Stimulated activated naive B cell treated with anti-CD40 and anti-IgM and Interleukin-4, amounts not matched to agents 10 μg/mL and 1 μg/mL and 100 μg/mL, for 72 hours (primary cell): ENCODE results near the gene ARHGEF40.
"Not testable (repeated sequence)": the region's sequence is repeated elsewhere in the genome, so short reads cannot be mapped to it uniquely, and the experiment has no call there.

Experiments
- ATAC-seq, 2 donors: fragments of 150-1000 bp; cut with Tn5 transposase; replicated peaks; 2 replicates each; pipeline ENCODE4 v1.10.0; 2021; ENCODE audit warnings: moderate library complexity in 1 of 2
- DNase-seq: peaks from one replicate; pipeline ENCODE4 v3.0.0; 2021
- H3K27ac Mint-ChIP-seq: one replicate; pipeline ENCODE4 v1.8.0; 2022; ENCODE audit warnings: mild to moderate bottlenecking, mixed read lengths
- H3K27me3 Mint-ChIP-seq, 2 donors: one replicate each; pipeline ENCODE4 v1.8.0; 2022; ENCODE audit warnings: mixed read lengths in 2 of 2
- H3K36me3 Mint-ChIP-seq, 2 donors: one replicate each; pipeline ENCODE4 v1.8.0; 2022; ENCODE audit warnings: mixed read lengths in 2 of 2, mild to moderate bottlenecking in 1 of 2
- H3K4me1 Mint-ChIP-seq, 2 donors: one replicate each; pipeline ENCODE4 v1.8.0; 2022; ENCODE audit warnings: mixed read lengths in 2 of 2, mild to moderate bottlenecking in 1 of 2
- H3K4me3 Mint-ChIP-seq, 2 donors: one replicate each; pipeline ENCODE4 v1.8.0; 2022; ENCODE audit warnings: mild to moderate bottlenecking in 2 of 2, mixed read lengths in 2 of 2, moderate library complexity in 1 of 2
- H3K9me3 Mint-ChIP-seq, 2 donors: one replicate each; pipeline ENCODE4 v1.8.0; 2022; ENCODE audit warnings: mixed read lengths in 2 of 2, mild to moderate bottlenecking in 1 of 2

ARHGEF40 gene

DNA sequence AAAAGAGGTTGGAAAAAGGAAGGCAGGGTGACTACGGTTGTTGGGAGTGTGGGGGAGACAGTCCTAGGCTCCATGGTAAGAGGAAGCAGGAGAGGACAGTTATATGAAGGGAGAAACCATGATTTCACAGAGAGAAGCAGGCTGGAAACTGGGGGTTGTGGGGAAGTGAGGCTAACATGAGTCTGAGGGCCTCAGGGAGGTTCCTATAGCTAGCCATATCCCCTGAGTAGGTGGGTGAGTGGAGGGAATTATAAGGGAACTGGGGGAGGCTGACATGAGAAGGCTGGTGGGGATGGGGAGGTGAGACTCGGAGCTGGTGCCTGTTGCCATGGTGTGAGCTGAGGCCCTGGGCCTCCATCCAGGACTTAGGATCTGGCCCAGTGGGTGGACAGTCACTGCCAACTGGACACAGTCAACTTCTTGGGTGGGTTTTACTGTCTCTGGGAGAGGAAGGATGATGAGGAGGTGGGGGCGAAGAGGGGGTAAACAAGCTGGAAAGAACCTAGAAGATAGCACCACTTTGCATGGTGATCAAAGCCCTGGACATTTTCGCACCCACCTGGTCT is 36.9 kb upstream of the ARHGEF40 start:
- Mint-ChIP-seq H3K36me3 (no peaks in the 10 kb centered on the region), H3K27me3 (peaks cover 28% of the 10 kb centered on the region in 2 donors), H3K4me3 (no peak overlapping the region), H3K4me1 (no peaks in the 10 kb centered on the region), H3K27ac (no peak overlapping the region), H3K9me3 (no peaks in the 10 kb centered on the region)
- DNase-seq: no peak
- ATAC-seq: no peak

- H3K4me1 Mint-ChIP-seq: no peaks in the 10 kb centered on the region
- H3K27ac Mint-ChIP-seq: no peak within 1 kb of the TSS
- no peaks in the 10 kb centered on the region for H3K36me3 Mint-ChIP-seq
- no peak for DNase-seq
- no peak within 1 kb of the TSS for H3K4me3 Mint-ChIP-seq
- no peaks in the 10 kb centered on the region for H3K9me3 Mint-ChIP-seq
- H3K27me3 Mint-ChIP-seq: peaks cover 28 to 30% of the 10 kb centered on the region in 2 donors
- ATAC-seq: no peak
Observed at GRCh38 chr14:21034707-21035106, 35.4 kb upstream of the ARHGEF40 start, which contains the start of gene RNASE13. Gene RNASE13, minus strand, starts transcription at chr14:21034807. Its CDS starts 519 bp downstream, at chr14:21034288.

DNA sequence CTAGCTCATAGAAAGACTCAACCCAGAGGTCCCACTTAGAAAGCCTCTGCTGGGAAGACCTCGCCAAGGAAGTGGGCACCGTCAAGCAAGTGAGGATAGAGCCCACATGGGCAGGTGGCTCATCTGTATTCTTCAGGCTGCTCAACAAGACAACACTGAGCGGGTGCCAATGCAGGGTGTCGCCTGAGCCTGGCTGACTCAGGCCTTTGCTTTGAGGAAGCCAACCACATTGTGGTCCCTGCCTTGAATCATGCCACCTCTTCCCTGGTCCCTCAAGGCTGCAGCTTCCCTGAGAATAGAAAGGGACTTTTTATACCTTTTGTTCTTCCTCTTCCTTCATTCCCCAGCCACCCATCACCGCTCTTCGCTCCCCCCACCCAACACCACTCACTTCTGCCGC is 33.4 kb upstream of the ARHGEF40 start:
- Mint-ChIP-seq H3K4me3 (no peak overlapping the region), H3K27ac (no peak overlapping the region), H3K36me3 (no peaks in the 10 kb centered on the region), H3K4me1 (no peaks in the 10 kb centered on the region), H3K9me3 (no peaks in the 10 kb centered on the region), H3K27me3 (peaks cover 30 to 32% of the 10 kb centered on the region in 2 donors)
- ATAC-seq: no peak
- no peak for DNase-seq

DNA sequence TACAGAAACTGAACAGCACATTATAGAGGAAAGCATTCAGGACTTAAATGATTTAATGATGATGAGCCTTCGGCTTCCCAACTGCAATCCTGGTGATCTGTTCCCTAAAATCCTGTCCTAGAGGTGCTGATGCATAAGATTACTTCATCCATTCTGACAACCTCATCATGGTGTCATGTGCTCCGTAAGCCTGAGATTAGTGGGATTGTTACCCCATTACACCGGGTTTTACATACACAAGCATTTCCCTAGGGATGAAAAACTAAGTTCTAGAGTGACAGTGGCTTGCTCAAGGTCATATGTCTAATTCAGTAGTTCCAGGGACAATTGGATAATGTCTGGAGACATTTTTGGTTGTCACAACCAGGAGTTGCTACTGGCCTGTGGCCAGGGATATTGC is 32.9 kb upstream of the ARHGEF40 start:
- ATAC-seq (no peak), DNase-seq (no peak)
- Mint-ChIP-seq H3K36me3 (no peaks in the 10 kb centered on the region), H3K4me3 (no peak overlapping the region), H3K27ac (no peak overlapping the region), H3K9me3 (no peaks in the 10 kb centered on the region), H3K27me3 (peaks cover 32 to 35% of the 10 kb centered on the region in 2 donors), H3K4me1 (no peaks in the 10 kb centered on the region)

GRCh38 chr14:21038441-21039422 is 31.4 kb upstream of the ARHGEF40 start:
- ATAC-seq: no peak
- no peaks in the 10 kb centered on the region for H3K9me3 Mint-ChIP-seq
- no peak for DNase-seq
- H3K27ac Mint-ChIP-seq: no peak overlapping the region
- no peaks in the 10 kb centered on the region for H3K4me1 Mint-ChIP-seq
- H3K36me3 Mint-ChIP-seq: no peaks in the 10 kb centered on the region
- H3K27me3 Mint-ChIP-seq: peaks cover 34 to 37% of the 10 kb centered on the region in 2 donors
- H3K4me3 Mint-ChIP-seq: no peak overlapping the region

GRCh38 chr14:21039585-21040369 is 30.3 kb upstream of the ARHGEF40 start:
- Mint-ChIP-seq H3K27me3 (peaks cover 40 to 44% of the 10 kb centered on the region in 2 donors), H3K4me1 (no peaks in the 10 kb centered on the region), H3K36me3 (no peaks in the 10 kb centered on the region), H3K27ac (no peak overlapping the region), H3K4me3 (no peak overlapping the region), H3K9me3 (no peaks in the 10 kb centered on the region)
- peak; percentile 72 to 76 for ATAC-seq
- DNase-seq: peak; percentile 3

DNA sequence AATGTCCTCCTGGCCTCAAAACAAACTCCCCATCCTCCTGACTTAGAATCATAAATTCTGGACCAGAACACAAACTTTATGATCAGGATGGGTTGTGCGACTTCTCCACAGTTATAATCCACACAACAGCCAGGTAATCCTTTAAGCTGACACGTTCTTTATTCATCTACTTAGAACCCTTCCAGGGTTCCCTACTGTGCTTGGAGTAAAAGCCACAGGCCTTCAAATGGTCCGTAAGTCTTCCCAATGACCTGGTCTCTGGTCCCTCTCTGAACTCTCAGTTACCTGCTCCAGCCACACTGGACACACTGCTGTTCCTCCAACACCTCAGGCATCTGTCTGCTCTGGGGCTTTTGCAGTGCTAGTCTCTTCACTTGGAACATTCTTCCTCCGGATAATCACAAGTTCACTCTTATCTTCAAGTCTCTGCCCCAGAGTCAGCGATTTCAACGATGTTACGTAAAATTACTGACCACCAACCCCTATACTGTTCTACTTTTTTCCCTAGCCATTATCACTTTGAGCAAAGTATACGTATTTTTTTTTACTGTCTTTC is 29.7 kb upstream of the ARHGEF40 start:
- ATAC-seq (no peak), DNase-seq (no peak)
- H3K9me3 Mint-ChIP-seq: no peaks in the 10 kb centered on the region
- H3K4me1 Mint-ChIP-seq: no peaks in the 10 kb centered on the region
- no peak overlapping the region for H3K4me3 Mint-ChIP-seq
- peaks cover 43 to 45% of the 10 kb centered on the region in 2 donors for H3K27me3 Mint-ChIP-seq
- H3K36me3 Mint-ChIP-seq: no peaks in the 10 kb centered on the region
- no peak overlapping the region for H3K27ac Mint-ChIP-seq

GRCh38 chr14:21040941-21041340 is 29.2 kb upstream of the ARHGEF40 start:
- H3K4me3 Mint-ChIP-seq, H3K9me3 Mint-ChIP-seq, DNase-seq, H3K27ac Mint-ChIP-seq, ATAC-seq, H3K4me1 Mint-ChIP-seq, H3K36me3 Mint-ChIP-seq: not testable (repeated sequence)
- peaks cover 43 to 44% of the 10 kb centered on the region in 2 donors for H3K27me3 Mint-ChIP-seq

- ATAC-seq (no peak), DNase-seq (no peak)
- H3K27ac Mint-ChIP-seq: peak within 1 kb of the TSS; percentile 10
- H3K4me3 Mint-ChIP-seq: no peak within 1 kb of the TSS
- no peaks in the 10 kb centered on the region for H3K9me3 Mint-ChIP-seq
- no peaks in the 10 kb centered on the region for H3K4me1 Mint-ChIP-seq
- H3K36me3 Mint-ChIP-seq: no peaks in the 10 kb centered on the region
- peaks cover 38 to 40% of the 10 kb centered on the region in 2 donors for H3K27me3 Mint-ChIP-seq
Observed at GRCh38 chr14:21041676-21042433, 28.2 kb upstream of the ARHGEF40 start, which contains the start of gene RNASE7. Gene RNASE7, plus strand, starts transcription at chr14:21042362. Its CDS starts 631 bp downstream, at chr14:21042993.

- Mint-ChIP-seq H3K4me3 (no peak overlapping the region), H3K27ac (no peak overlapping the region), H3K36me3 (no peaks in the 10 kb centered on the region), H3K27me3 (peaks cover 32 to 42% of the 10 kb centered on the region in 2 donors), H3K4me1 (no peaks in the 10 kb centered on the region), H3K9me3 (no peaks in the 10 kb centered on the region)
- DNase-seq (no peak), ATAC-seq (no peak)
Observed at GRCh38 chr14:21042918-21043317, 27.2 kb upstream of the ARHGEF40 start.

DNA sequence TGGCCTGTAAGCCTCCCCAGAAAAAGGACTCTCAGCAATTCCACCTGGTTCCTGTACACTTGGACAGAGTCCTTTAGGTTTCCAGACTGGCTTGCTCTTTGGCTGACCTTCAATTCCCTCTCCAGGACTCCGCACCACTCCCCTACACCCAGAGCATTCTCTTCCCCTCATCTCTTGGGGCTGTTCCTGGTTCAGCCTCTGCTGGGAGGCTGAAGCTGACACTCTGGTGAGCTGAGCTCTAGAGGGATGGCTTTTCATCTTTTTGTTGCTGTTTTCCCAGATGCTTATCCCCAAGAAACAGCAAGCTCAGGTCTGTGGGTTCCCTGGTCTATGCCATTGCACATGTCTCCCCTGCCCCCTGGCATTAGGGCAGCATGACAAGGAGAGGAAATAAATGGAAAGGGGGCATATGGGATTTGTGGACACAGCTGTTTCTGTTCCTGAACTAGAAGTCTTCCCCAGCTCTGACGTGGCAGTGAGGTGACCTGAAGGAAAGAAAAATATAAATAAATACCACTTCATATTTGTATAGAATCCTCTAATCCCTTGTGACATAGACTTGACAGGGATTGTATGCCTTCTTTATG is 26.6 kb upstream of the ARHGEF40 start:
- no peak for DNase-seq
- H3K4me1 Mint-ChIP-seq: no peaks in the 10 kb centered on the region
- H3K27me3 Mint-ChIP-seq: peaks cover 27 to 42% of the 10 kb centered on the region in 2 donors

GRCh38 chr14:21043974-21044618 is 26.0 kb upstream of the ARHGEF40 start:
- Mint-ChIP-seq H3K9me3 (no peaks in the 10 kb centered on the region), H3K4me3 (no peak overlapping the region), H3K36me3 (no peaks in the 10 kb centered on the region), H3K4me1 (no peaks in the 10 kb centered on the region), H3K27me3 (peaks cover 31 to 42% of the 10 kb centered on the region in 2 donors), H3K27ac (peak overlapping the region; percentile 21)
- no peak for DNase-seq
- ATAC-seq: no peak

More for the DNA sequence above, 26.6 kb upstream of the ARHGEF40 start:
- Mint-ChIP-seq H3K9me3 (no peaks in the 10 kb centered on the region), H3K4me3 (no peak overlapping the region), H3K36me3 (no peaks in the 10 kb centered on the region), H3K27ac (no peak overlapping the region)
- ATAC-seq: no peak

DNA sequence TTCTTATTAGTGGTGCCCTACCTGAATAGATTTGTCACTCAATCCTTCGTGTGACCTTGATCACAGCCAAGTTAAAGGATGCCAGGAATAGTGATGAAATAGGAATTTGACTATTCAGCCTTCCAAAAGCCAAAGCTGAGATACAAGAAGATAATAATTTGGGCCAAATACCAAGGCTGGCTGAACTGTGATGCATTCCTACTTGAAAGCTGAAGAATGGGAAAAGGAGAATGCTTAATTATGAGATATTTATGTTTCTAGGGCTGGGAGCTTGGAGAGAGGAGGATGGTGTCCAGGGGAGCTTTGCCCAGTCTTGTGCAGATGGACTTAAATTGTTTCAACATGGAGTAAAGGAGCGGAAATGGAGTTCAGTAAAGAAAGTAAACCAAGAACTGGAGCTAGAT is 22.7 kb upstream of the ARHGEF40 start:
- H3K36me3 Mint-ChIP-seq: no peaks in the 10 kb centered on the region
- H3K27ac Mint-ChIP-seq: no peak overlapping the region
- DNase-seq (no peak), ATAC-seq (no peak)
- no peaks in the 10 kb centered on the region for H3K9me3 Mint-ChIP-seq
- no peaks in the 10 kb centered on the region for H3K4me1 Mint-ChIP-seq
- no peak overlapping the region for H3K4me3 Mint-ChIP-seq
- peaks cover 26 to 32% of the 10 kb centered on the region in 2 donors for H3K27me3 Mint-ChIP-seq
